Endothelial cell of umbilical vein (primary cell): ENCODE measurements around the gene TMEM184B.

Experiments
- EZH2 ChIP-seq: IDR thresholded peaks from 2 replicates; pipeline ENCODE4 v1.6.1; 2012; ENCODE audit warnings: borderline replicate concordance, low read depth, mild to moderate bottlenecking, moderate library complexity, low read length, inconsistent platforms; ENCODE audit not compliant: severe bottlenecking
- FOS ChIP-seq: IDR thresholded peaks from 2 replicates; pipeline ENCODE4 v1.6.1; 2011; ENCODE audit warnings: mild to moderate bottlenecking, low read length, moderate library complexity, borderline replicate concordance; ENCODE audit not compliant: insufficient read depth
- POLR2A ChIP-seq: IDR thresholded peaks from 2 replicates; pipeline ENCODE4 v1.6.1; 2012; ENCODE audit warnings: low read depth, mild to moderate bottlenecking, control low read depth, low read length
- TF ChIP-seq, protein P1 (sequence below), 2 donors: IDR thresholded peaks; 1 replicate in 1 of 2; 2 replicates in 1 of 2; pipeline ENCODE4 v1.5.1; 2011; ENCODE audit warnings: low read length in 2 of 2, mild to moderate bottlenecking in 2 of 2, moderate library complexity in 2 of 2, control low read depth in 1 of 2, inconsistent platforms in 1 of 2, low read depth in 1 of 2; ENCODE audit not compliant: insufficient read depth in 1 of 2; ENCODE audit errors: extremely low read depth in 1 of 2

- TF ChIP-seq, protein P1, sequence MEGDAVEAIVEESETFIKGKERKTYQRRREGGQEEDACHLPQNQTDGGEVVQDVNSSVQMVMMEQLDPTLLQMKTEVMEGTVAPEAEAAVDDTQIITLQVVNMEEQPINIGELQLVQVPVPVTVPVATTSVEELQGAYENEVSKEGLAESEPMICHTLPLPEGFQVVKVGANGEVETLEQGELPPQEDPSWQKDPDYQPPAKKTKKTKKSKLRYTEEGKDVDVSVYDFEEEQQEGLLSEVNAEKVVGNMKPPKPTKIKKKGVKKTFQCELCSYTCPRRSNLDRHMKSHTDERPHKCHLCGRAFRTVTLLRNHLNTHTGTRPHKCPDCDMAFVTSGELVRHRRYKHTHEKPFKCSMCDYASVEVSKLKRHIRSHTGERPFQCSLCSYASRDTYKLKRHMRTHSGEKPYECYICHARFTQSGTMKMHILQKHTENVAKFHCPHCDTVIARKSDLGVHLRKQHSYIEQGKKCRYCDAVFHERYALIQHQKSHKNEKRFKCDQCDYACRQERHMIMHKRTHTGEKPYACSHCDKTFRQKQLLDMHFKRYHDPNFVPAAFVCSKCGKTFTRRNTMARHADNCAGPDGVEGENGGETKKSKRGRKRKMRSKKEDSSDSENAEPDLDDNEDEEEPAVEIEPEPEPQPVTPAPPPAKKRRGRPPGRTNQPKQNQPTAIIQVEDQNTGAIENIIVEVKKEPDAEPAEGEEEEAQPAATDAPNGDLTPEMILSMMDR (IDR thresholded peaks at IDR 0.05; ENCODE audit: extremely low read depth in 1 of 2, insufficient read depth in 1 of 2, low read depth in 1 of 2, low read length in 2 of 2), result no peak
- no peak for TF ChIP-seq FOS
- TF ChIP-seq EZH2, result no peak
- TF ChIP-seq POLR2A, result no peak
Measured at GRCh38 chr22:38177044-38177443, 95.8 kb downstream of the TMEM184B start.
